Ovary (tissue), 9 donors: ENCODE data around the gene TMEM221. TPM values are rescaled to one million over a fixed set of nuclear protein-coding genes. Genes with fewer than 3 reads are reported as not detected.
A peak's percentile ranks its signal among the peaks of the same experiment; 100 is the strongest.

Source experiments
- DNase-seq, 5 donors: peaks; one replicate each; pipeline ENCODE4 v3.0.0-alpha.2; 2019 to 2020
- H3K27ac ChIP-seq, 2 donors: fragments of 200-600 bp; one replicate each; pipeline versions ENCODE4 v1.5.1 to v1.8.0; 2019 to 2022
- H3K27me3 ChIP-seq: fragments of 200-600 bp; one replicate; pipeline ENCODE4 v1.8.0; 2022
- H3K36me3 ChIP-seq: fragments of 200-600 bp; sonication (generic); one replicate; pipeline ENCODE4 v1.5.1; 2019
- H3K4me1 ChIP-seq: one replicate; pipeline ENCODE4 v1.8.1; 2013; ENCODE audit warnings: mild to moderate bottlenecking, moderate library complexity; ENCODE audit not compliant: insufficient read depth
- H3K4me3 ChIP-seq: fragments of 200-600 bp; sonication (generic); one replicate; pipeline ENCODE4 v1.5.1; 2017
- H3K9me3 ChIP-seq, 2 donors: fragments of 200-600 bp in 1 of 2; sonication (generic) in 1 of 2; one replicate each; pipeline versions ENCODE4 v1.5.1 to v1.8.1; 2013 to 2019; ENCODE audit warnings: mild to moderate bottlenecking in 1 of 2, moderate library complexity in 1 of 2
- EP300 ChIP-seq: sonication (generic); formaldehyde crosslinking; IDR thresholded peaks from one replicate; pipeline ENCODE4 v1.6.1; 2017; ENCODE audit warnings: antibody characterized with exemption
- POLR2A ChIP-seq: fragments of 450-650 bp; IDR thresholded peaks from one replicate; pipeline ENCODE4 v1.6.1; 2017; ENCODE audit warnings: antibody characterized with exemption, mild to moderate bottlenecking, moderate library complexity
- WGBS, 3 donors: extraction: QIAGEN DNeasy Blood & Tissue Kit in 1 of 3; methylation state at CpG; one replicate each; pipeline versions ENCODE4 v1.1.5 to v1.1.7; 2013 to 2017; 5-methylcytosine and 5-hydroxymethylcytosine counted together
- intact Hi-C, 4 donors: fragments of 100-400 bp; cut with DNase I; formaldehyde crosslinking; loops; one replicate each; pipeline versions ENCODE4 v1.11.0 to v1.15.1; 2022 to 2023
- polyA plus RNA-seq, 2 donors: library from polyadenylated mRNA; stranded (reverse); fragments of 200-250 nt in 1 of 2; fragments of 350-450 nt in 1 of 2; fragmentation: Illumina TruSeq in 1 of 2; extraction: RNeasy Lipid Tissue Mini Kit (QIAGEN cat#74804) in 1 of 2; gene quantifications; one replicate each; pipeline ENCODE4 v1.2.3, GENCODE V29; 2013 to 2014
- total RNA-seq, 7 donors: library from RNA; depleted of rRNA in 2 of 7; stranded (reverse); fragments of >200 nt in 2 of 7; fragmentation: NEBNext Ultra II Directional in 3 of 7; extraction: Animal tissue kit (Norgen Biotek cat#: 25700) in 3 of 7; gene quantifications; one replicate each; pipeline versions ENCODE4 v1.1.0 to v1.2.4, GENCODE V29; 2016 to 2023
- TF ChIP-seq, protein P1 (sequence below), 3 donors: fragments of 450-650 bp in 2 of 3; fragments of 200-600 bp in 1 of 3; IDR thresholded peaks; one replicate each; pipeline versions ENCODE4 v1.5.1 to v1.8.0; 2016 to 2022; ENCODE audit warnings: antibody characterized with exemption in 3 of 3, mild to moderate bottlenecking in 1 of 3
- donor health status: DM: no; HTN: no; CAD: no; lungs with moderate emphysema.
- donor health status: DM: no; HTN: no; CAD: no.
- donor health status: Bipolar disorder and iron deficiency.
- donor health status: DM: yes; HTN: yes; CAD: no.
- donor health status: DM: no; HTN: no; CAD: no.
- donor health status: DM: yes; HTN: yes; CAD: no.

TMEM221 gene
- total and polyA plus RNA-seq, 9 donors, result 1.4 to 14.1 (median 6.5) TPM

DNA sequence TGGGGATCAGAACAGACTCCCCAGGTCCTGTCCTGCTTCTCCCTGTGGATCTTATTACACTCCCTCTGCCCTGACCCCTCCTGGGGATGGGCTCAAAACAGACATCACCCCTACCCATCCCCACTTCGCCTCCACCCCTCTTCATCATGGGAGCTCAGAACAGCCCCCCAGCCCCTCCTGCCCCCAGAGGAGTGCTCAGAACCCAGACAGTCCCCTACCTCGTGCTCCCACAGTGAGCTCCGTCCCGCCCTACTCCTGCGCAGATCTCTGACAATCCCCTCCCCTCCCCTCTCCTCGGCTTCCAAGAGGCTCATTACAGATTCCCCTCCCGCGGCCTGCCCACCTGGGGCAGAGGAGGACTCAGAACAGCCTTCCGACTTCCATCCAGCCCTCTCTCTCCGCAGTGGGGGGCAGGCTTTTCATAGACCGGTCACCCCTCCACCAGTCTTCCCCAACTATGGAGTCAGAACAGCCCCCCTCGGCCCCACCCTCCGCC is 6.2 kb upstream of the TMEM221 start:
- H3K4me3 ChIP-seq, result no peak overlapping the region
- H3K27me3 ChIP-seq, result no peaks in the 10 kb centered on the region
- H3K36me3 ChIP-seq, result no peaks in the 10 kb centered on the region
- intact Hi-C loops, result no loop called here
- 3 to 5% (median 4%) methylated on average over 13 of the region's 13 CpGs for WGBS, 3 donors
- DNase-seq, result no peak
- no peak overlapping the region for H3K27ac ChIP-seq
- TF ChIP-seq EP300 (no peak), POLR2A (no peak)
- TF ChIP-seq, protein P1, sequence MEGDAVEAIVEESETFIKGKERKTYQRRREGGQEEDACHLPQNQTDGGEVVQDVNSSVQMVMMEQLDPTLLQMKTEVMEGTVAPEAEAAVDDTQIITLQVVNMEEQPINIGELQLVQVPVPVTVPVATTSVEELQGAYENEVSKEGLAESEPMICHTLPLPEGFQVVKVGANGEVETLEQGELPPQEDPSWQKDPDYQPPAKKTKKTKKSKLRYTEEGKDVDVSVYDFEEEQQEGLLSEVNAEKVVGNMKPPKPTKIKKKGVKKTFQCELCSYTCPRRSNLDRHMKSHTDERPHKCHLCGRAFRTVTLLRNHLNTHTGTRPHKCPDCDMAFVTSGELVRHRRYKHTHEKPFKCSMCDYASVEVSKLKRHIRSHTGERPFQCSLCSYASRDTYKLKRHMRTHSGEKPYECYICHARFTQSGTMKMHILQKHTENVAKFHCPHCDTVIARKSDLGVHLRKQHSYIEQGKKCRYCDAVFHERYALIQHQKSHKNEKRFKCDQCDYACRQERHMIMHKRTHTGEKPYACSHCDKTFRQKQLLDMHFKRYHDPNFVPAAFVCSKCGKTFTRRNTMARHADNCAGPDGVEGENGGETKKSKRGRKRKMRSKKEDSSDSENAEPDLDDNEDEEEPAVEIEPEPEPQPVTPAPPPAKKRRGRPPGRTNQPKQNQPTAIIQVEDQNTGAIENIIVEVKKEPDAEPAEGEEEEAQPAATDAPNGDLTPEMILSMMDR (IDR thresholded peaks at IDR 0.05), result no peak
- H3K4me1 ChIP-seq, result peaks cover 3% of the 10 kb centered on the region
- H3K9me3 ChIP-seq, result no peaks in the 10 kb centered on the region

DNA sequence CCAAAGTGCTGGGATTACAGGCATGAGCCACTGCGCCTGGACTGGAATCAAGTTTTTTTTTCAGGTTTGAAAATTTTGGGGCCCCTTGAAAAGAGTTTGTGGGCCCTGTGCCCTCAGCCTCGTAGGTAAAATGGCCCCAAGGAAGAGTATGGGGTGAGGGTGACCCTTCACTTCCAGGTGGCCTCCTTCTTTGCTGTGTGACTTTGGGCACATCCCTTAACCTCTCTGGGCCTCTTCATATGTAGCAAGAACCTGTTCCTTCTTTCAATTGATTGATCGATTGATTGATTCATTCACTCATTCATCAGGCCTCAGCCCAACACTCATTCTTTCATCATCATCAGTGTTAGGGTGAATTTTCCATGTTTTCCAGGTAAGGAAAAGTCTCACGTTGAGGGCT is 3.4 kb upstream of the TMEM221 start:
- intact Hi-C loops, result no loop called here
- no peak for DNase-seq
- peaks cover 4% of the 10 kb centered on the region for H3K4me1 ChIP-seq
- TF ChIP-seq, protein P1 (IDR thresholded peaks at IDR 0.05), result no peak
- no peak for TF ChIP-seq POLR2A
- TF ChIP-seq EP300, result no peak
- no peak overlapping the region for H3K4me3 ChIP-seq
- H3K27ac ChIP-seq, result no peak overlapping the region
- no peaks in the 10 kb centered on the region for H3K36me3 ChIP-seq
- WGBS, 3 donors, result 85 to 91% (median 87%) methylated on average over 4 of the region's 4 CpGs
- no peaks in the 10 kb centered on the region for H3K9me3 ChIP-seq
- no peaks in the 10 kb centered on the region for H3K27me3 ChIP-seq

DNA sequence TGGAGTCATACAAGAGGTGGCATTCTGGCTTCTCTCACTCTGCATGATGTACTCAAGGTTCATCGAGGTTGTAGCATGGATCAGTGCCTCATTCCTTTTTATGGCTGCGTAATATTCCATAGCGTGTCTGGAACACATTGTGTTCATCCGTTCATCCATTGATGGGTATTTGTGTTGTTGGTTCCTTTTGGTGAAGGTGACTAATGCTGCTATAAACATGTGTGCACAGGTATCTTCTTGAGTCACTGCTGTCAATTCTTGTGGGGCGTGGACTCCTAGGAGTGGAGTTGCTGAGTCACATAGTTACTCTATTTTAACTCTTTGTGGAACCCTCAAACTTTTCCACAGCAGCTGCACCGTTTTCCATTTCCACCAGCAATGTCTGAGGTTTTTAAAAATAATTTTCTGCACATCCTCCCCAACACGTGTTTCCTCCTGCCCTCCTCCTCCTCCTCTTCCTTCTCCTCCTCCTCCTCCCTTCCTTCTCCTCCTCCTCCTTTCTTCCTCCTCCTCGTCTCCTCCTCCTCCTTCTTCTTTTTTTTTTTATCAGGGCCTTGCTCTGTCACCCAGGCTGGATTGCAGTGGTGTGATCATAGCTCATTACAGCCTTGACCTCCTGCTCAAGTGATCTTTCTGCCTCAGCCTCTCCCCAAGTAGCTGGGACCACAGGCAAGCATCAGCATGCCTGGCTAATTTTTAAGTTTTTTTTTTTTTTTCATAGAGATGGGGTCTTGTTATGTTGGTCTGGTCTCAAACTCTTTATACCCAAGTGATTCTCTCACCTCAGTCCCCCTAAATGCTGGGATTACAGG is 2.0 kb upstream of the TMEM221 start:
- intact Hi-C loops, result no loop called here
- DNase-seq, result no peak
- Histone ChIP-seq H3K27me3 (no peaks in the 10 kb centered on the region), H3K4me3 (no peak overlapping the region), H3K27ac (no peak overlapping the region), H3K36me3 (no peaks in the 10 kb centered on the region), H3K4me1 (peaks cover 4% of the 10 kb centered on the region), H3K9me3 (no peaks in the 10 kb centered on the region)
- 53 to 57% (median 55%) methylated on average over 8 of the region's 8 CpGs for WGBS, 3 donors
- TF ChIP-seq, protein P1 (IDR thresholded peaks at IDR 0.05), result no peak
- no peak for TF ChIP-seq POLR2A
- no peak for TF ChIP-seq EP300

GRCh38 chr19:17447704-17448130 is 751 bp downstream of the TMEM221 start:
- peaks cover 2% of the 10 kb centered on the region for H3K4me1 ChIP-seq
- TF ChIP-seq EP300 (no peak), POLR2A (no peak)
- TF ChIP-seq, protein P1 (IDR thresholded peaks at IDR 0.05), result no peak
- H3K36me3 ChIP-seq, result no peaks in the 10 kb centered on the region
- no peaks in the 10 kb centered on the region for H3K9me3 ChIP-seq
- no peak for DNase-seq
- peak overlapping the region; percentile 52 for H3K4me3 ChIP-seq
- 30 to 38% (median 33%) methylated on average over 5 of the region's 5 CpGs for WGBS, 3 donors
- H3K27ac ChIP-seq, result peak overlapping the region in 1 of 2 donors; percentile 28
- intact Hi-C loops, result no loop called here
- H3K27me3 ChIP-seq, result no peaks in the 10 kb centered on the region
